ENCODE data around the gene GALNT7. TPM values are rescaled to one million over a fixed set of nuclear protein-coding genes. Genes with fewer than 3 reads are reported as not detected.

The GALNT7 gene
- total RNA-seq, 1 experiment from 2014 or later = 51.6 TPM

GRCh38 chr4:173262375-173262774 is 93.8 kb downstream of the GALNT7 start:
- no peak for DNase-seq
- intact Hi-C loops (cut with micrococcal nuclease; ENCODE audit: unreplicated experiment) = no loop called here
- no peak overlapping the region for H3K4me3 Mint-ChIP-seq (ENCODE audit: low read depth, unreplicated experiment)
- H3K27ac Mint-ChIP-seq (ENCODE audit: unreplicated experiment) = no peak overlapping the region
- H3K4me1 Mint-ChIP-seq (ENCODE audit: low read depth, unreplicated experiment) = no peaks in the 10 kb centered on the region
- H3K27me3 Mint-ChIP-seq (ENCODE audit: unreplicated experiment) = no peaks in the 10 kb centered on the region
- BruUV-seq (replicated peaks) = no TSS peak
- CTCF ChIA-PET = no interaction called here
- H3K9me3 Mint-ChIP-seq (ENCODE audit: low read depth, unreplicated experiment) = no peaks in the 10 kb centered on the region
- H3K36me3 Mint-ChIP-seq (ENCODE audit: insufficient read depth, unreplicated experiment) = no peaks in the 10 kb centered on the region
- no peak for TF ChIP-seq CTCF (IDR thresholded peaks at IDR 0.05; ENCODE audit: unreplicated experiment)

GRCh38 chr4:173264245-173264644 is 95.6 kb downstream of the GALNT7 start:
- Mint-ChIP-seq H3K4me3 (ENCODE audit: low read depth, unreplicated experiment) (no peak overlapping the region), H3K27me3 (ENCODE audit: unreplicated experiment) (no peaks in the 10 kb centered on the region), H3K27ac (ENCODE audit: unreplicated experiment) (no peak overlapping the region), H3K36me3 (ENCODE audit: insufficient read depth, unreplicated experiment) (peaks cover 3% of the 10 kb centered on the region), H3K4me1 (ENCODE audit: low read depth, unreplicated experiment) (no peaks in the 10 kb centered on the region), H3K9me3 (ENCODE audit: low read depth, unreplicated experiment) (no peaks in the 10 kb centered on the region)
- no peak for TF ChIP-seq CTCF (IDR thresholded peaks at IDR 0.05; ENCODE audit: unreplicated experiment)
- intact Hi-C loops (cut with micrococcal nuclease; ENCODE audit: unreplicated experiment) = no loop called here
- BruUV-seq (replicated peaks) = no TSS peak
- CTCF ChIA-PET = no interaction called here
- DNase-seq = no peak

GRCh38 chr4:173264684-173265185 is 96.1 kb downstream of the GALNT7 start:
- H3K27me3 Mint-ChIP-seq (ENCODE audit: unreplicated experiment) = no peaks in the 10 kb centered on the region
- no peaks in the 10 kb centered on the region for H3K9me3 Mint-ChIP-seq (ENCODE audit: low read depth, unreplicated experiment)
- intact Hi-C loops (cut with micrococcal nuclease; ENCODE audit: unreplicated experiment) = no loop called here
- no peak overlapping the region for H3K4me3 Mint-ChIP-seq (ENCODE audit: low read depth, unreplicated experiment)
- no peaks in the 10 kb centered on the region for H3K4me1 Mint-ChIP-seq (ENCODE audit: low read depth, unreplicated experiment)
- DNase-seq = no peak
- no peak overlapping the region for H3K27ac Mint-ChIP-seq (ENCODE audit: unreplicated experiment)
- CTCF ChIA-PET = interaction anchor here (0.6 kb wide), 1 partner anchor 266 kb away, joined by 4 read pairs; no protein-coding TSS in a partner anchor
- no TSS peak for BruUV-seq (replicated peaks)
- no peak for TF ChIP-seq CTCF (IDR thresholded peaks at IDR 0.05; ENCODE audit: unreplicated experiment)
- peaks cover 8% of the 10 kb centered on the region for H3K36me3 Mint-ChIP-seq (ENCODE audit: insufficient read depth, unreplicated experiment)

- Mint-ChIP-seq H3K27me3 (ENCODE audit: unreplicated experiment) (no peaks in the 10 kb centered on the region), H3K9me3 (ENCODE audit: low read depth, unreplicated experiment) (no peaks in the 10 kb centered on the region), H3K27ac (ENCODE audit: unreplicated experiment) (no peak overlapping the region), H3K4me3 (ENCODE audit: low read depth, unreplicated experiment) (no peak overlapping the region), H3K36me3 (ENCODE audit: insufficient read depth, unreplicated experiment) (peaks cover 9% of the 10 kb centered on the region), H3K4me1 (ENCODE audit: low read depth, unreplicated experiment) (no peaks in the 10 kb centered on the region)
- CTCF ChIA-PET = no interaction called here
- DNase-seq = no peak
- intact Hi-C loops (cut with micrococcal nuclease; ENCODE audit: unreplicated experiment) = no loop called here
- BruUV-seq (replicated peaks) = no TSS peak
- no peak for TF ChIP-seq CTCF (IDR thresholded peaks at IDR 0.05; ENCODE audit: unreplicated experiment)
Measured at GRCh38 chr4:173265751-173266150, 97.1 kb downstream of the GALNT7 start.

All from Calu3 (cell line).